DMS153 treated with DMSO at 0.1 percent for 48 hours (cell line): ENCODE results near the gene CD2AP.
"Not testable (repeated sequence)": the region's sequence is repeated elsewhere in the genome, so short reads cannot be mapped to it uniquely, and the experiment has no call there.

Experiments
- DNase-seq: peaks from one replicate; lab custom pipeline; 2025; ENCODE audit not compliant: unreplicated experiment; lab: John Stamatoyannopoulos, UW

The CD2AP gene

GRCh38 chr6:47477497-47478232 is at the start of gene CD2AP:
TSS of gene CD2AP (plus strand) at chr6:47477789. CDS start at chr6:47478245, 456 bp downstream.
- DNase-seq: peak; percentile 83

GRCh38 chr6:47428288-47428687 is 49.3 kb upstream of the CD2AP start:
- DNase-seq: no peak

- no peak for DNase-seq
These were observed 48.6 kb upstream of the CD2AP start for GRCh38 chr6:47428746-47429664.

- no peak for DNase-seq
These were observed 43.0 kb upstream of the CD2AP start for GRCh38 chr6:47434372-47435253.

GRCh38 chr6:47435254-47435612 is 42.4 kb upstream of the CD2AP start:
- DNase-seq: no peak

- DNase-seq: no peak
These were observed 40.0 kb upstream of the CD2AP start for GRCh38 chr6:47437592-47437991.

GRCh38 chr6:47438481-47439347 is 38.9 kb upstream of the CD2AP start:
- DNase-seq: no peak

GRCh38 chr6:47439348-47439668 is 38.3 kb upstream of the CD2AP start:
- no peak for DNase-seq

GRCh38 chr6:47440719-47441118 is 36.9 kb upstream of the CD2AP start:
- DNase-seq: peak; percentile 94

GRCh38 chr6:47444964-47445363 is 32.6 kb upstream of the CD2AP start:
- not testable (repeated sequence) for DNase-seq

- DNase-seq: no peak
These were observed 30.8 kb upstream of the CD2AP start for GRCh38 chr6:47446669-47447330.

- no peak for DNase-seq
These were observed 29.9 kb upstream of the CD2AP start for GRCh38 chr6:47447722-47448121.

- DNase-seq: no peak
These were observed 26.4 kb upstream of the CD2AP start for GRCh38 chr6:47451162-47451561.

- no peak for DNase-seq
These were observed 24.7 kb upstream of the CD2AP start for GRCh38 chr6:47452899-47453298.

- DNase-seq: no peak
These were observed 24.1 kb upstream of the CD2AP start for GRCh38 chr6:47453372-47453936.

GRCh38 chr6:47454713-47455396 is 22.7 kb upstream of the CD2AP start:
- no peak for DNase-seq

- DNase-seq: no peak
These were observed 21.9 kb upstream of the CD2AP start for GRCh38 chr6:47455533-47456209.

GRCh38 chr6:47456536-47456975 is 21.0 kb upstream of the CD2AP start:
- DNase-seq: peak; percentile 58
